Activated CD4-positive, alpha-beta memory T cell treated with anti-CD3 and anti-CD28 coated beads for 36 hours (primary cell): ENCODE data around the gene SHC3. TPM values are rescaled to one million over a fixed set of nuclear protein-coding genes. Genes with fewer than 3 reads are reported as not detected.

Experiments
- CTCF ChIA-PET: fragments of 350-600 bp; sonication (Branson Sonifier 250); formaldehyde crosslinking; loops from one replicate; lab custom pipeline; 2021; ENCODE audit warnings: antibody characterized with exemption, inconsistent platforms; lab: Charles Lee
- POLR2A ChIA-PET: fragments of 350-600 bp; sonication (Branson Sonifier 250); formaldehyde crosslinking; loops from one replicate; lab custom pipeline; 2021; ENCODE audit warnings: antibody characterized with exemption; lab: Charles Lee
- DNase-seq: peaks from one replicate; pipeline ENCODE4 v3.0.0-alpha.2; 2020
- H3K27ac Mint-ChIP-seq: one replicate; pipeline ENCODE4 v1.8.0; 2021; ENCODE audit warnings: mixed read lengths
- H3K27me3 Mint-ChIP-seq: one replicate; pipeline ENCODE4 v1.8.0; 2021; ENCODE audit warnings: mixed read lengths
- H3K36me3 Mint-ChIP-seq: one replicate; pipeline ENCODE4 v1.8.0; 2021; ENCODE audit warnings: mixed read lengths
- H3K4me1 Mint-ChIP-seq: one replicate; pipeline ENCODE4 v1.8.0; 2021; ENCODE audit warnings: low read depth, mixed read lengths
- H3K4me3 Mint-ChIP-seq: one replicate; pipeline ENCODE4 v1.8.0; 2021; ENCODE audit warnings: mild to moderate bottlenecking, mixed read lengths
- H3K9me3 Mint-ChIP-seq: one replicate; pipeline ENCODE4 v1.8.0; 2021; ENCODE audit warnings: mixed read lengths
- intact Hi-C: fragments of 100-400 bp; cut with micrococcal nuclease; formaldehyde crosslinking; loops from one replicate; pipeline ENCODE4 v1.15.1; 2023
- total RNA-seq, 2 experiments: library from RNA; stranded (reverse); gene quantifications; one replicate each; pipeline ENCODE4 v1.2.3, GENCODE V29; 2021

Gene SHC3
- total RNA-seq, 2 experiments from 2014 or later = not detected

DNA sequence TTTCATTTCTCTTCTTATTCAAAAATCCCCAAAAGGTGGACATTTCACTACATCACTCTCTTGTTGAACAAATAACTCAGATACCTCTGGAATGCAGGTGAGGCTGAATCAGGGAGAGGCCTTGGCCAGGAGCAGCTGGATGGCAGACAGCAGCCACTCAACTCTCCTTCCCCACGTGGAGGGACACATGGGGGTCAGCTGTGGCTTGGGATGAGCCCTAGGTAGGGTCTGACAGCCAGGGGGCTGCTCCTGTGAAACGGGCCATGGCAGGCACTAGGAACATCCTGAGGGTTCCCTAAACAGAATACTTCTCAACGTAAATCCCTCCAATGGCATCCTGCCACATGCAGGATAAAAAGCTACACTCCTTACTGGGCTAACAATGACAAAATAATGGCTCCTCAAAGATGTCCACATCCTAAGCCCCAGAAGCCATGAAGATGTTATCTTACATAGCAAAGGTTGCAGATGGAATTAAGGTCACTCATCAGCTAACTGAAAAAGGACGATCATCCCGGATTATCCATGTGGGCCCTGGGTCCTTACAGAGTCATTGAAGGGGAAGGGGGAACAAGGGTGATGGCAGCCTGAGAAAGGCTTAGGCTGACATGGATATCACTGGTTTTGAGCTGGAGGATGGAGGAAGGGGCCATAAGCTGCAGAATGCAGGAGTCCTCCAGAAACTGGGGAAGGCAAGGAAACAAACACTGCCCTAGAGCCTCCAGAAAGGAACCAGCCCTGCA lies 218.7 kb downstream of the SHC3 start:
- intact Hi-C loops = no loop called here

GRCh38 chr9:88957526-88957925 lies 221.1 kb downstream of the SHC3 start:
- H3K27me3 Mint-ChIP-seq = peaks cover 20% of the 10 kb centered on the region
- peaks cover 5% of the 10 kb centered on the region for H3K4me1 Mint-ChIP-seq
- no peak for DNase-seq
- no peaks in the 10 kb centered on the region for H3K9me3 Mint-ChIP-seq
- ChIA-PET CTCF (no interaction called here), POLR2A (no interaction called here)
- intact Hi-C loops = no loop called here
- H3K36me3 Mint-ChIP-seq = no peaks in the 10 kb centered on the region
- no peak overlapping the region for H3K27ac Mint-ChIP-seq
- H3K4me3 Mint-ChIP-seq = no peak overlapping the region

More for the DNA sequence above, 218.7 kb downstream of the SHC3 start:
- ChIA-PET CTCF (no interaction called here), POLR2A (no interaction called here)
- Mint-ChIP-seq H3K4me1 (no peaks in the 10 kb centered on the region), H3K9me3 (no peaks in the 10 kb centered on the region), H3K27ac (no peak overlapping the region), H3K4me3 (no peak overlapping the region), H3K27me3 (peaks cover 7% of the 10 kb centered on the region), H3K36me3 (no peaks in the 10 kb centered on the region)
- no peak for DNase-seq

Other genes with a start within 250 kb of the SHC3 start
- gene S1PR3, start 187.3 kb downstream of the SHC3 start, total RNA-seq = 1 to 10 TPM in 1 of 2 experiments, under 1 TPM in 1; 0.70 to 1.4 TPM
- gene CKS2, start 132.4 kb upstream of the SHC3 start, total RNA-seq = 100 to 1,000 TPM; 229 to 232 TPM
- 10 to 100 TPM; 34.0 to 34.7 TPM for gene SECISBP2, start 139.7 kb upstream of the SHC3 start, total RNA-seq